Heart left ventricle (tissue), 13 donors: ENCODE measurements around the gene GPR176.

Source experiments
- CTCF ChIP-seq, 12 donors: fragments of 200-600 bp; sonication (generic) in 4 of 12; IDR thresholded peaks; one replicate each; pipeline versions ENCODE4 v1.5.0 to v1.8.0; 2018 to 2022; ENCODE audit warnings: antibody characterized with exemption in 12 of 12, mild to moderate bottlenecking in 5 of 12
- POLR2A ChIP-seq, 2 donors: fragments of 450-650 bp; IDR thresholded peaks; one replicate each; pipeline ENCODE4 v1.6.1; 2017; ENCODE audit warnings: antibody characterized with exemption in 2 of 2, mild to moderate bottlenecking in 2 of 2, moderate library complexity in 2 of 2
- donor health status: ischemic (EF 13 %, LVEDD 7.1; RV severe dilation, severe dysfunction).
- donor health status: DM: no; HTN: yes; CAD: no.
- donor health status: DM: no; HTN: no; CAD: no.
- donor health status: ischemic (EF 25% LVEDD 6.9; RV normal size, moderate dysfunction).
- donor health status: ischemic (EF 25% LVEDD 5.7; RV mildly dilated, moderate dysfunction).
- donor health status: ischemic (EF 35%, LVEDD 5.7; RV mildly dilated, moderate dysfunction).
- donor health status: nonischemic (EF 11% LVEDD 7.7; RV severe dilation, severe dysfunction).
- donor health status: DM: yes; HTN: yes; CAD: no.
- donor health status: PGD.
- donor health status: ischemic (EF 29% LVEDD 5.4; RV normal size, mild dysfunction).
- donor health status: nonischemic (EF 23%, LVEDD 6.1; RV moderate dilation, normal function).

- no peak for TF ChIP-seq CTCF (IDR thresholded peaks at IDR 0.05)
- TF ChIP-seq POLR2A (IDR thresholded peaks at IDR 0.05) = no peak
These were observed 46.1 kb downstream of the GPR176 start for GRCh38 chr15:39873978-39874377.
